Muscle layer of colon (tissue), 2 donors: ENCODE results near the gene C12orf43.

Experiments used
- H3K27ac ChIP-seq: one replicate; pipeline ENCODE4 v1.7.0; 2013; ENCODE audit warnings: low read depth, mild to moderate bottlenecking, low read length, moderate library complexity
- H3K27me3 ChIP-seq, 2 donors: one replicate each; pipeline ENCODE4 v1.7.0; 2013; ENCODE audit warnings: low read length in 2 of 2, mild to moderate bottlenecking in 2 of 2; ENCODE audit not compliant: insufficient read depth in 2 of 2, control insufficient read depth in 1 of 2
- H3K36me3 ChIP-seq: one replicate; pipeline ENCODE4 v1.7.0; 2013; ENCODE audit warnings: mild to moderate bottlenecking, low read length; ENCODE audit not compliant: insufficient read depth
- H3K4me1 ChIP-seq: one replicate; pipeline ENCODE4 v1.7.0; 2013; ENCODE audit warnings: mild to moderate bottlenecking, low read length; ENCODE audit not compliant: insufficient read depth
- H3K4me3 ChIP-seq, 2 donors: one replicate each; pipeline ENCODE4 v1.7.0; 2013; ENCODE audit warnings: low read length in 2 of 2, low read depth in 1 of 2, mild to moderate bottlenecking in 1 of 2, moderate library complexity in 1 of 2
- H3K9ac ChIP-seq: one replicate; pipeline ENCODE4 v1.7.0; 2013; ENCODE audit warnings: low read length
- H3K9me3 ChIP-seq: one replicate; pipeline ENCODE4 v1.7.0; 2013; ENCODE audit warnings: mild to moderate bottlenecking, low read length
- donor health status: abdominal sarcoma.
- donor health status: Adenocarcinoma of cecum.

C12orf43 gene

GRCh38 chr12:120964298-120964697 lies 52.0 kb downstream of the C12orf43 start:
- Histone ChIP-seq H3K9ac (no peak overlapping the region), H3K4me1 (no peaks in the 10 kb centered on the region), H3K9me3 (no peaks in the 10 kb centered on the region), H3K27ac (no peak overlapping the region), H3K36me3 (no peaks in the 10 kb centered on the region), H3K27me3 (no peaks in the 10 kb centered on the region), H3K4me3 (no peak overlapping the region)

- Histone ChIP-seq H3K4me1 (no peaks in the 10 kb centered on the region), H3K4me3 (no peak overlapping the region), H3K9ac (no peak overlapping the region), H3K27ac (no peak overlapping the region), H3K36me3 (no peaks in the 10 kb centered on the region), H3K9me3 (no peaks in the 10 kb centered on the region), H3K27me3 (no peaks in the 10 kb centered on the region)
Measured at GRCh38 chr12:120962532-120963020, 53.7 kb downstream of the C12orf43 start.

- Histone ChIP-seq H3K9me3 (no peaks in the 10 kb centered on the region), H3K36me3 (no peaks in the 10 kb centered on the region), H3K4me3 (no peak overlapping the region), H3K27ac (no peak overlapping the region), H3K4me1 (no peaks in the 10 kb centered on the region), H3K27me3 (no peaks in the 10 kb centered on the region), H3K9ac (no peak overlapping the region)
Measured at GRCh38 chr12:120961604-120962531, 54.4 kb downstream of the C12orf43 start.

- H3K27me3 ChIP-seq: no peaks in the 10 kb centered on the region
- no peaks in the 10 kb centered on the region for H3K36me3 ChIP-seq
- no peaks in the 10 kb centered on the region for H3K4me1 ChIP-seq
- H3K9me3 ChIP-seq: no peaks in the 10 kb centered on the region
- no peak overlapping the region for H3K27ac ChIP-seq
- H3K9ac ChIP-seq: no peak overlapping the region
- H3K4me3 ChIP-seq: no peak overlapping the region
Measured at GRCh38 chr12:120960657-120961056, 55.6 kb downstream of the C12orf43 start.

- no peak overlapping the region for H3K4me3 ChIP-seq
- H3K27me3 ChIP-seq: no peaks in the 10 kb centered on the region
- no peak overlapping the region for H3K27ac ChIP-seq
- no peaks in the 10 kb centered on the region for H3K4me1 ChIP-seq
- H3K9me3 ChIP-seq: no peaks in the 10 kb centered on the region
- H3K36me3 ChIP-seq: no peaks in the 10 kb centered on the region
- H3K9ac ChIP-seq: no peak overlapping the region
Measured at GRCh38 chr12:120959111-120959878, 57.0 kb downstream of the C12orf43 start.

- no peaks in the 10 kb centered on the region for H3K27me3 ChIP-seq
- H3K27ac ChIP-seq: no peak overlapping the region
- H3K4me3 ChIP-seq: no peak overlapping the region
- no peaks in the 10 kb centered on the region for H3K9me3 ChIP-seq
- H3K4me1 ChIP-seq: no peaks in the 10 kb centered on the region
- H3K36me3 ChIP-seq: no peaks in the 10 kb centered on the region
- no peak overlapping the region for H3K9ac ChIP-seq
Measured at GRCh38 chr12:120956579-120957300, 59.5 kb downstream of the C12orf43 start.

- H3K27ac ChIP-seq: no peak overlapping the region
- no peak overlapping the region for H3K9ac ChIP-seq
- H3K4me3 ChIP-seq: no peak overlapping the region
- no peaks in the 10 kb centered on the region for H3K36me3 ChIP-seq
- no peaks in the 10 kb centered on the region for H3K4me1 ChIP-seq
- no peaks in the 10 kb centered on the region for H3K27me3 ChIP-seq
- H3K9me3 ChIP-seq: no peaks in the 10 kb centered on the region
Measured at GRCh38 chr12:120955232-120955631, 61.1 kb downstream of the C12orf43 start.

GRCh38 chr12:120950807-120951206 lies 65.5 kb downstream of the C12orf43 start:
- H3K36me3 ChIP-seq: no peaks in the 10 kb centered on the region
- no peak overlapping the region for H3K27ac ChIP-seq
- H3K9me3 ChIP-seq: no peaks in the 10 kb centered on the region
- no peak overlapping the region for H3K9ac ChIP-seq
- no peaks in the 10 kb centered on the region for H3K4me1 ChIP-seq
- H3K4me3 ChIP-seq: no peak overlapping the region
- H3K27me3 ChIP-seq: no peaks in the 10 kb centered on the region
